Small intestine (tissue), 7 donors: ENCODE data around the gene COL21A1. TPM values are rescaled to one million over a fixed set of nuclear protein-coding genes. Genes with fewer than 3 reads are reported as not detected.

Experiments used
- DNase-seq, 2 donors: peaks; one replicate each; pipeline versions ENCODE4 v3.0.0 to v3.0.0-alpha.2; 2013
- FAIRE-seq: peaks from 2 replicates; lab custom pipeline; 2012; peaks lifted over from hg19 to GRCh38; lab: Jason Lieb, UNC
- H3K27ac ChIP-seq, 3 donors: one replicate each; pipeline ENCODE4 v1.5.1; 2013; ENCODE audit warnings: low read length in 2 of 3, mild to moderate bottlenecking in 2 of 3, control low read depth in 1 of 3, inconsistent platforms in 1 of 3, low read depth in 1 of 3, moderate library complexity in 1 of 3
- H3K27me3 ChIP-seq, 3 donors: one replicate each; pipeline ENCODE4 v1.6.1; 2013; ENCODE audit warnings: low read length in 3 of 3, inconsistent platforms in 1 of 3; ENCODE audit not compliant: control insufficient read depth in 3 of 3, insufficient read depth in 3 of 3
- H3K36me3 ChIP-seq, 3 donors: one replicate each; pipeline ENCODE4 v1.6.1; 2013; ENCODE audit warnings: low read length in 3 of 3, inconsistent platforms in 1 of 3, low read depth in 1 of 3, mild to moderate bottlenecking in 1 of 3, moderate library complexity in 1 of 3; ENCODE audit not compliant: control insufficient read depth in 3 of 3, insufficient read depth in 2 of 3
- H3K4me1 ChIP-seq, 3 donors: one replicate each; pipeline ENCODE4 v1.6.1; 2013; ENCODE audit warnings: low read length in 2 of 3, inconsistent platforms in 1 of 3, low read depth in 1 of 3, mild to moderate bottlenecking in 1 of 3, moderate library complexity in 1 of 3; ENCODE audit not compliant: control insufficient read depth in 3 of 3, insufficient read depth in 2 of 3
- H3K4me3 ChIP-seq, 3 donors: one replicate each; pipeline ENCODE4 v1.5.1; 2013; ENCODE audit warnings: low read length in 3 of 3, control low read depth in 1 of 3, inconsistent platforms in 1 of 3, low read depth in 1 of 3, mild to moderate bottlenecking in 1 of 3, moderate library complexity in 1 of 3
- H3K9me3 ChIP-seq, 2 donors: one replicate each; pipeline ENCODE4 v1.6.1; 2013; ENCODE audit warnings: low read depth in 1 of 2, low read length in 1 of 2; ENCODE audit not compliant: control insufficient read depth in 2 of 2, insufficient read depth in 1 of 2
- WGBS, 3 donors: extraction: QIAGEN DNeasy Blood & Tissue Kit; methylation state at CpG; one replicate each; pipeline ENCODE4 v1.1.7; 2013; 5-methylcytosine and 5-hydroxymethylcytosine counted together
- polyA plus RNA-seq, 4 donors: library from polyadenylated mRNA; stranded (reverse) in 3 of 4; unstranded in 1 of 4; fragments of 200-250 nt in 3 of 4; fragments of 120-200 nt in 1 of 4; gene quantifications; one replicate each; pipeline versions ENCODE4 v1.2.1 to v1.2.3, GENCODE V29; 2013
- donor health status: healthy with polysubstance abuse.
- donor health status: control.
- donor health status: control.
- donor health status: Bipolar disorder and iron deficiency.
- donor health status: healthy.

COL21A1 gene
- polyA plus RNA-seq, 4 donors, result 0.84 to 8.1 TPM; not detected in 2

GRCh38 chr6:56223995-56224394 is 23.4 kb downstream of the COL21A1 start:
- Histone ChIP-seq H3K36me3 (no peaks in the 10 kb centered on the region), H3K4me1 (no peaks in the 10 kb centered on the region), H3K9me3 (no peaks in the 10 kb centered on the region), H3K4me3 (no peak overlapping the region), H3K27ac (no peak overlapping the region), H3K27me3 (no peaks in the 10 kb centered on the region)
- no peak for DNase-seq
- 23 to 54% (median 25%) methylated on average over 1 of the region's 1 CpG for WGBS, 3 donors
- no peak for FAIRE-seq

GRCh38 chr6:56222499-56222898 is 24.9 kb downstream of the COL21A1 start:
- Histone ChIP-seq H3K4me3 (no peak overlapping the region), H3K4me1 (no peaks in the 10 kb centered on the region), H3K27ac (no peak overlapping the region), H3K9me3 (no peaks in the 10 kb centered on the region), H3K36me3 (no peaks in the 10 kb centered on the region), H3K27me3 (no peaks in the 10 kb centered on the region)
- FAIRE-seq (no peak), DNase-seq (no peak)

- H3K27me3 ChIP-seq, result no peaks in the 10 kb centered on the region
- no peak overlapping the region for H3K4me3 ChIP-seq
- H3K36me3 ChIP-seq, result no peaks in the 10 kb centered on the region
- no peak for DNase-seq
- H3K9me3 ChIP-seq, result no peaks in the 10 kb centered on the region
- FAIRE-seq, result no peak
- H3K27ac ChIP-seq, result no peak overlapping the region
- no peaks in the 10 kb centered on the region for H3K4me1 ChIP-seq
Observed at GRCh38 chr6:56220078-56220477, 27.3 kb downstream of the COL21A1 start.

GRCh38 chr6:56214703-56215101 is 32.7 kb downstream of the COL21A1 start:
- Histone ChIP-seq H3K27me3 (no peaks in the 10 kb centered on the region), H3K36me3 (no peaks in the 10 kb centered on the region), H3K4me3 (no peak overlapping the region), H3K9me3 (no peaks in the 10 kb centered on the region), H3K4me1 (no peaks in the 10 kb centered on the region), H3K27ac (no peak overlapping the region)
- no peak for FAIRE-seq
- DNase-seq, result no peak
- WGBS, 3 donors, result 31 to 69% (median 42%) methylated on average over 3 of the region's 3 CpGs

GRCh38 chr6:56214041-56214702 is 33.2 kb downstream of the COL21A1 start:
- Histone ChIP-seq H3K27ac (no peak overlapping the region), H3K27me3 (no peaks in the 10 kb centered on the region), H3K4me1 (no peaks in the 10 kb centered on the region), H3K9me3 (no peaks in the 10 kb centered on the region), H3K4me3 (no peak overlapping the region), H3K36me3 (no peaks in the 10 kb centered on the region)
- FAIRE-seq, result no peak
- no peak for DNase-seq

GRCh38 chr6:56211724-56212123 is 35.7 kb downstream of the COL21A1 start:
- Histone ChIP-seq H3K9me3 (no peaks in the 10 kb centered on the region), H3K4me3 (no peak overlapping the region)
- no peak for FAIRE-seq

GRCh38 chr6:56204134-56204533 is 43.2 kb downstream of the COL21A1 start:
- whole genome bisulfite sequencing, 3 donors, result 66 to 79% (median 73%) methylated on average over 4 of the region's 4 CpGs
- FAIRE-seq (no peak), DNase-seq (no peak)
- no peaks in the 10 kb centered on the region for H3K9me3 ChIP-seq
- H3K4me1 ChIP-seq, result no peaks in the 10 kb centered on the region
- H3K27ac ChIP-seq, result no peak overlapping the region
- H3K27me3 ChIP-seq, result no peaks in the 10 kb centered on the region
- H3K36me3 ChIP-seq, result no peaks in the 10 kb centered on the region
- H3K4me3 ChIP-seq, result no peak overlapping the region

More at GRCh38 chr6:56211724-56212123, 35.7 kb downstream of the COL21A1 start:
- 40 to 53% (median 42%) methylated on average over 2 of the region's 2 CpGs for WGBS, 3 donors
- Histone ChIP-seq H3K27ac (no peak overlapping the region), H3K4me1 (no peaks in the 10 kb centered on the region), H3K27me3 (no peaks in the 10 kb centered on the region), H3K36me3 (no peaks in the 10 kb centered on the region)
- DNase-seq, result no peak

GRCh38 chr6:56199956-56200355 is 47.4 kb downstream of the COL21A1 start:
- Histone ChIP-seq H3K36me3 (no peaks in the 10 kb centered on the region), H3K27ac (no peak overlapping the region), H3K4me1 (no peaks in the 10 kb centered on the region), H3K27me3 (no peaks in the 10 kb centered on the region), H3K9me3 (no peaks in the 10 kb centered on the region), H3K4me3 (no peak overlapping the region)
- no peak for FAIRE-seq
- WGBS, 3 donors, result 85 to 90% (median 88%) methylated on average over 3 of the region's 3 CpGs
- no peak for DNase-seq

- WGBS, 3 donors, result 86 to 95% (median 93%) methylated on average over 5 of the region's 5 CpGs
- H3K4me1 ChIP-seq, result no peaks in the 10 kb centered on the region
- FAIRE-seq (no peak), DNase-seq (no peak)
- H3K27ac ChIP-seq, result no peak overlapping the region
- no peaks in the 10 kb centered on the region for H3K9me3 ChIP-seq
- no peaks in the 10 kb centered on the region for H3K27me3 ChIP-seq
- no peaks in the 10 kb centered on the region for H3K36me3 ChIP-seq
- no peak overlapping the region for H3K4me3 ChIP-seq
Observed at GRCh38 chr6:56193846-56194245, 53.5 kb downstream of the COL21A1 start.
